DOHH2 (cell line): ENCODE results near the gene MGRN1.

Experiments
- H3F3A ChIP-seq: fragments of 200-600 bp; sonication (generic), shearing (Covaris generic); 2 replicates; pipeline ENCODE4 v1.6.0; 2016; ENCODE audit warnings: antibody characterized with exemption, mild to moderate bottlenecking; ENCODE audit not compliant: control insufficient read depth, insufficient read depth
- H3K27ac ChIP-seq: fragments of 200-600 bp; sonication (generic); 2 replicates; pipeline ENCODE4 v1.5.1; 2014; ENCODE audit warnings: low read depth, mild to moderate bottlenecking, low read length, moderate library complexity
- H3K27me3 ChIP-seq: fragments of 200-600 bp; sonication (generic); 2 replicates; pipeline ENCODE4 v1.6.1; 2014; ENCODE audit warnings: mild to moderate bottlenecking, low read length, mixed read lengths; ENCODE audit not compliant: control insufficient read depth
- H3K36me3 ChIP-seq: fragments of 200-600 bp; sonication (generic); 2 replicates; pipeline ENCODE4 v1.6.1; 2014; ENCODE audit warnings: mild to moderate bottlenecking, low read length, moderate library complexity, mixed read lengths; ENCODE audit not compliant: control insufficient read depth
- H3K4me1 ChIP-seq: fragments of 200-600 bp; sonication (generic); 2 replicates; pipeline ENCODE4 v1.6.1; 2014; ENCODE audit warnings: mild to moderate bottlenecking, low read length, mixed read lengths; ENCODE audit not compliant: control insufficient read depth
- H3K4me2 ChIP-seq: fragments of 200-600 bp; sonication (generic); 2 replicates; pipeline ENCODE4 v1.6.0; 2014; ENCODE audit warnings: mild to moderate bottlenecking, low read length, moderate library complexity
- H3K4me3 ChIP-seq: fragments of 200-600 bp; sonication (generic); 2 replicates; pipeline ENCODE4 v1.5.1; 2014; ENCODE audit warnings: mild to moderate bottlenecking, low read length, mixed read lengths
- H3K79me2 ChIP-seq: fragments of 200-600 bp; sonication (generic); 2 replicates; pipeline ENCODE4 v1.6.1; 2014; ENCODE audit warnings: mild to moderate bottlenecking, low read length, mixed read lengths; ENCODE audit not compliant: control insufficient read depth
- H3K9me2 ChIP-seq: fragments of 200-600 bp; sonication (generic); replicated peaks from 2 replicates; pipeline ENCODE4 v1.6.1; 2014; ENCODE audit warnings: mild to moderate bottlenecking, low read length, mixed read lengths; ENCODE audit not compliant: control insufficient read depth
- H3K9me3 ChIP-seq: fragments of 200-600 bp; sonication (generic); 2 replicates; pipeline ENCODE4 v1.6.1; 2014; ENCODE audit warnings: antibody characterized with exemption, low read length, mixed read lengths; ENCODE audit not compliant: control insufficient read depth, insufficient read depth
- H4K20me1 ChIP-seq: fragments of 200-600 bp; sonication (generic); 2 replicates; pipeline ENCODE4 v1.6.0; 2014; ENCODE audit warnings: low read depth, mild to moderate bottlenecking, antibody characterized with exemption, low read length, moderate library complexity; ENCODE audit not compliant: control insufficient read depth, insufficient read depth
- EZH2phosphoT487 ChIP-seq: fragments of 200-600 bp; sonication (generic); IDR thresholded peaks from 2 replicates; pipeline ENCODE4 v1.6.1; 2017; ENCODE audit warnings: borderline replicate concordance, mild to moderate bottlenecking, antibody characterized with exemption, low read length, moderate library complexity, mixed read lengths
- TF ChIP-seq, protein P1 (sequence below): fragments of 200-600 bp; sonication (generic); IDR thresholded peaks from one replicate; pipeline ENCODE4 v1.5.1; 2014; ENCODE audit warnings: antibody characterized with exemption, mild to moderate bottlenecking, low read depth, low read length; ENCODE audit not compliant: poor library complexity, severe bottlenecking

The MGRN1 gene

DNA sequence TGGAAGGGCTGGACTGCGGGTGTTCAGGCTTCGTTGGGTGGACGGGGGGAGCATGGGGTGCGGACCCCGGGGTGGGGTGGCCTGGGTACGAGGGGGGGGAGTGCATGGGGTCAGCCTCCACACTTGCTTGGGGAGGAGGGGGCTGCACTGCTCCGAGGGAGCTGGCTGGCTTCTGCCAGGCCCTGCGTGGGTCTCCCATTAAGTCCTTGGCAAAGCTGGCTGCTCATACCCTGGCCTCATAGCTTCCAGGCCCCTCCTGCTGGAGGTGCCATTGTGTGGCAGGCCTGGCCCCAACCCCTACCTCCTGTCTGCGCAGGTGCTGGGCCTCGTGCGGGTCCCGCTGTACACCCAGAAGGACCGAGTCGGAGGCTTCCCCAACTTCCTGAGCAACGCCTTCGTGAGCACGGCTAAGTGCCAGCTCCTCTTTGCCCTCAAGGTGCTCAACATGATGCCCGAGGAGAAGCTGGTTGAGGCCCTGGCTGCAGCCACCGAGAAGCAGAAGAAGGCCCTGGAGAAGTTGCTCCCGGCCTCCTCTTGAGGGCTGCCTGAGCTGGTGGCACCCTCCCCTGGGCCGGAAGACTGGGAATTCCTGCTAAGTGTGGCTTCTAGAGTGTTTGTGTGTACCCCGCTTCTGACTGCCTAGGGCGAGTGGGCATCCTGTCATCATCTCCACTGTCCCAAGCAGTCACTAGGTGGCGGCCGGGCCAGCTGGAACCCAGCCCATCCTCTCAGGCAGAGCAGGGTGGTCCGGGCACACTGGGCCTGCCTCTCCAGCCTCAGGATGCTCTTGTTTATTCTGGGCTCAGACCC is 70.2 kb downstream of the MGRN1 start:
- Histone ChIP-seq H3K9me2 (no peaks in the 10 kb centered on the region), H3K27ac (no peak overlapping the region), H3K9me3 (no peaks in the 10 kb centered on the region), H3K36me3 (peaks cover 33% of the 10 kb centered on the region), H3K4me1 (peaks cover 15% of the 10 kb centered on the region), H4K20me1 (peaks cover 4% of the 10 kb centered on the region; the same call in 1 of the 2 replicates), H3K27me3 (no peaks in the 10 kb centered on the region), H3F3A (no peaks in the 10 kb centered on the region), H3K4me2 (peak overlapping the region; percentile 88), H3K79me2 (peaks cover 16% of the 10 kb centered on the region), H3K4me3 (peak overlapping the region; percentile 80)
- TF ChIP-seq EZH2phosphoT487 = no peak
- TF ChIP-seq, protein P1, sequence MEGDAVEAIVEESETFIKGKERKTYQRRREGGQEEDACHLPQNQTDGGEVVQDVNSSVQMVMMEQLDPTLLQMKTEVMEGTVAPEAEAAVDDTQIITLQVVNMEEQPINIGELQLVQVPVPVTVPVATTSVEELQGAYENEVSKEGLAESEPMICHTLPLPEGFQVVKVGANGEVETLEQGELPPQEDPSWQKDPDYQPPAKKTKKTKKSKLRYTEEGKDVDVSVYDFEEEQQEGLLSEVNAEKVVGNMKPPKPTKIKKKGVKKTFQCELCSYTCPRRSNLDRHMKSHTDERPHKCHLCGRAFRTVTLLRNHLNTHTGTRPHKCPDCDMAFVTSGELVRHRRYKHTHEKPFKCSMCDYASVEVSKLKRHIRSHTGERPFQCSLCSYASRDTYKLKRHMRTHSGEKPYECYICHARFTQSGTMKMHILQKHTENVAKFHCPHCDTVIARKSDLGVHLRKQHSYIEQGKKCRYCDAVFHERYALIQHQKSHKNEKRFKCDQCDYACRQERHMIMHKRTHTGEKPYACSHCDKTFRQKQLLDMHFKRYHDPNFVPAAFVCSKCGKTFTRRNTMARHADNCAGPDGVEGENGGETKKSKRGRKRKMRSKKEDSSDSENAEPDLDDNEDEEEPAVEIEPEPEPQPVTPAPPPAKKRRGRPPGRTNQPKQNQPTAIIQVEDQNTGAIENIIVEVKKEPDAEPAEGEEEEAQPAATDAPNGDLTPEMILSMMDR = no peak

DNA sequence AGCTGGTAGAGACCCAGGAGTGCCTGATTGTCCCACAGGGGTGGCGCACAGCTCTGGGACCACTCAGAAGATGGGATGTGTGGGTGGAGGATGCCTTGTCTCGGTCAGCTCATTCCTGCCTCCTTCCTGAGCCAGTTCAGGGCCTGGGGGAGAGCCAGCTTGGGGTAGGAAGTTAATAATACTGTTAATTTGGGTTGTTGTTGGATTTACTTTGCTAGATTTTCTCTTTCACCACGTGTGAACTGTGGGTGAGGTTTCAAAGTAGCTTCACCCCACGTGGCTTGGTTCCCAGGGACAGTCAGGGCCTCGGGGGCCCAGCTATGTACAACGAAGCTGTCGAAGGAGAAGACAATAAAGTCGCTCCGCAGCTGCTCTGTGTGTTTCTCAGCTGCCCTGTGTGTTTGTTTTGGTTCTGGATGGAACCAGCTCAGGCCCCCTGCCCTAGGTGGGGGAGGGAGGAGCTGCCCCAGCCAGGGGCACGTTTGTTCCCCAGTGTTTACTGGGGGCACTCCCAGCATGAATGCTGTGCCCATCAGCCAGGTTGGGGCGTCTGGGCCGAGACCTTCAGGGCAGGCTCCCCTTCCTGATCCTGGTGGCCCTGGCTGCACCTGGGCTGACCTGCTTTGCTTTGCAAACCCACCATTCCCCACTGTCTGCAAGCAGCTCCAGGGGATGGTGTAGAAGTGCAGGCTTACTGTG is 71.0 kb downstream of the MGRN1 start:
- H3K4me1 ChIP-seq = peaks cover 15% of the 10 kb centered on the region
- peaks cover 36% of the 10 kb centered on the region for H3K36me3 ChIP-seq
- H3K9me3 ChIP-seq = no peaks in the 10 kb centered on the region
- H3F3A ChIP-seq = no peaks in the 10 kb centered on the region
- H3K79me2 ChIP-seq = peaks cover 16% of the 10 kb centered on the region
- H3K27me3 ChIP-seq = no peaks in the 10 kb centered on the region
- H4K20me1 ChIP-seq = peaks cover 4% of the 10 kb centered on the region; the same call in 1 of the 2 replicates
- no peak overlapping the region for H3K27ac ChIP-seq
- H3K9me2 ChIP-seq = no peaks in the 10 kb centered on the region
- no peak overlapping the region for H3K4me3 ChIP-seq
- H3K4me2 ChIP-seq = no peak overlapping the region
- TF ChIP-seq EZH2phosphoT487 = no peak
- TF ChIP-seq, protein P1 = no peak

DNA sequence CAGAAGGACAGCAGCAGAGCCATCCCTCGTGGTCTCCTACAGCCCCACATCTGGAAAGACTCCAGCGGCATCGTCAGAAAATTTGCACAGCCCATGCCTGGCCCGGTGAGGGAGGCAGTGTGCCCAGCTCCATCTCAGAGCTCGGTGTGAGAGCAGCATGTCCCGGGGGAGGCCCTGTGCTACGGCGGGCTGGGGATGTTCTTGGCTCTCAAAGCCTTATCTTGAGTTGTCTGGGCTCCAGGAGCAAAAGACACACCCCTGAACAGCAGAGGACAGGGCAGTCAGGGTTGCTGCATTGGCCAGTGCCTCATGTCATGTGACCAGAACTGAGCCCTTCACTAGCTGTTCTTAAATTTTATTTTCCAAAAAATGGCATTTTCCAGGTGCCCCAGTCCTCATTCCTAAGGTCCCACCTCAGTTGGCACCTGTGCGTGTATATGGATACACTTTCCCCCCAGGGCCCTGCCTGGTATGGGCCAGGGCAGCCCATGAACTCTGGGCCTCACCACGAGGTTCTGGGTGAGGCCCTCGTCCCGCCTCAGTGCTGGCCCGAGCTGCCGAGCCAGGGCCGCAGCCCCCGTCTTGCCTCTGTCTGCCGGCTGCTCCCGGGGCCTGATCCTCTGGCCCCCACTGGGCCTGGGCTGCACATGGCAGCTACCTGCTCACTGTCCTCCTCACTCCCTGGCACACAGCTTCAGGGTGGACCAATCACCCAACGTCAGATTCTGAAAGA is 71.7 kb downstream of the MGRN1 start:
- H3K4me3 ChIP-seq = no peak overlapping the region
- peaks cover 4% of the 10 kb centered on the region; the same call in 1 of the 2 replicates for H4K20me1 ChIP-seq
- H3K4me1 ChIP-seq = peaks cover 15% of the 10 kb centered on the region
- no peak overlapping the region for H3K27ac ChIP-seq
- H3K9me3 ChIP-seq = no peaks in the 10 kb centered on the region
- H3K27me3 ChIP-seq = no peaks in the 10 kb centered on the region
- H3K79me2 ChIP-seq = peaks cover 16% of the 10 kb centered on the region
- no peak for TF ChIP-seq EZH2phosphoT487
- TF ChIP-seq, protein P1 = no peak
- H3K4me2 ChIP-seq = no peak overlapping the region
- H3K36me3 ChIP-seq = peaks cover 38% of the 10 kb centered on the region
- no peaks in the 10 kb centered on the region for H3K9me2 ChIP-seq
- H3F3A ChIP-seq = no peaks in the 10 kb centered on the region
